Ascending aorta (tissue), 2 donors: ENCODE results near the gene AIF1L. TPM values are rescaled to one million over a fixed set of nuclear protein-coding genes. Genes with fewer than 3 reads are reported as not detected.
A peak's percentile ranks its signal among the peaks of the same experiment; 100 is the strongest.

Experiments used
- DNase-seq, 2 donors: peaks; one replicate each; pipeline ENCODE4 v3.0.0-alpha.2; 2019; ENCODE audit warnings: low spot score in 2 of 2
- H3K27ac ChIP-seq, 2 donors: fragments of 200-600 bp; sonication (generic); one replicate each; pipeline ENCODE4 v1.5.1; 2016 to 2017; ENCODE audit warnings: mild to moderate bottlenecking in 1 of 2
- H3K27me3 ChIP-seq: fragments of 200-600 bp; sonication (generic); one replicate; pipeline ENCODE4 v1.5.1; 2017
- H3K36me3 ChIP-seq, 2 donors: fragments of 200-600 bp; sonication (generic); one replicate each; pipeline ENCODE4 v1.5.1; 2016
- H3K4me1 ChIP-seq, 2 donors: fragments of 200-600 bp; sonication (generic); one replicate each; pipeline ENCODE4 v1.5.1; 2016 to 2017; ENCODE audit warnings: mild to moderate bottlenecking in 1 of 2
- H3K4me3 ChIP-seq, 2 donors: fragments of 200-600 bp; sonication (generic); one replicate each; pipeline ENCODE4 v1.5.1; 2016 to 2017; ENCODE audit warnings: mild to moderate bottlenecking in 1 of 2
- H3K9me3 ChIP-seq, 2 donors: fragments of 200-600 bp; sonication (generic); one replicate each; pipeline ENCODE4 v1.5.1; 2016
- intact Hi-C: fragments of 100-400 bp; cut with DNase I; formaldehyde crosslinking; loops from one replicate; pipeline ENCODE4 v1.15.1; 2023
- total RNA-seq: library from RNA; depleted of rRNA; stranded (reverse); fragments of >200 nt; gene quantifications from one replicate; pipeline ENCODE4 v1.1.0, GENCODE V29; 2016
- TF ChIP-seq, protein P1 (sequence below), 3 experiments: fragments of 200-600 bp in 2 of 3; fragments of 450-650 bp in 1 of 3; sonication (generic) in 2 of 3; IDR thresholded peaks; one replicate each; pipeline ENCODE4 v1.5.1; 2016 to 2019; ENCODE audit warnings: antibody characterized with exemption in 3 of 3, mild to moderate bottlenecking in 1 of 3, moderate library complexity in 1 of 3

Gene AIF1L
- total RNA-seq, 1 donor from 2014 or later, result 30.5 TPM

DNA sequence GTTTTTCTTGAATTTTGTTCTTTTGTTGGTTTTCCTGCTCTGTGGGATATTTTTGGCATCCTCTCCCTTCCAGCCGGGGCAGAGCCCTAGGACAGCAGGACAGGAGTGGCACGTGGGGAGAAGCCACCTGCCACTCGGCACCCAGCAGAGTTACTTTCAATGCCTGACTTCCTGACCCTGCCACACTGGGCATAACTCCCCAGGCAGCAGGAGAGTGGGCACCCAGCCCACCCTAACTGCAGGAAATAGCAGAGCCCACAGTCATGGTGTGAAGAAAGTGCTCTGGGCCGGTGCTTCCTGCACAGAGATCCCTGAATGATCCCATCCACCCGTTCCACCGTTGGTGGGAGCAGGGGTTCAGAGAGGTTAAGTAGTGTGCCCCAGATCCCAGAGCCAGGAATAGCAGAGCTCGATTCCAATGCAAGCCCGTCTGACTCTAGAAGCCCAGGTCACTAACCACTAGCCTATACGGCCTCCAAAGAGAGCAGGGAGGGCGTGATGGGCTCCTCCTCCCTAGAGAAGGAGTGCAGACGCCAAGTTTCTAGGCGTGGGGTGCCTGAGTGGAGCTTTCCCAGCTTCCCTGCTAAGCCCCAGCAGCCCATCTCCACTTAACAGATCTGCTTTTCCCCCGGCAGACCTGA, 20.9 kb downstream of the AIF1L start:
- Histone ChIP-seq H3K27me3 (no peaks in the 10 kb centered on the region), H3K36me3 (no peaks in the 10 kb centered on the region), H3K4me1 (peaks cover 0 to 10% of the 10 kb centered on the region in 2 donors), H3K4me3 (peak overlapping the region in 1 of 2 donors; percentile 16), H3K27ac (peak overlapping the region; percentile 77 to 84), H3K9me3 (no peaks in the 10 kb centered on the region)
- intact Hi-C loops, result no loop called here
- DNase-seq, result peak in 1 of 2 donors; percentile 72
- TF ChIP-seq, protein P1, sequence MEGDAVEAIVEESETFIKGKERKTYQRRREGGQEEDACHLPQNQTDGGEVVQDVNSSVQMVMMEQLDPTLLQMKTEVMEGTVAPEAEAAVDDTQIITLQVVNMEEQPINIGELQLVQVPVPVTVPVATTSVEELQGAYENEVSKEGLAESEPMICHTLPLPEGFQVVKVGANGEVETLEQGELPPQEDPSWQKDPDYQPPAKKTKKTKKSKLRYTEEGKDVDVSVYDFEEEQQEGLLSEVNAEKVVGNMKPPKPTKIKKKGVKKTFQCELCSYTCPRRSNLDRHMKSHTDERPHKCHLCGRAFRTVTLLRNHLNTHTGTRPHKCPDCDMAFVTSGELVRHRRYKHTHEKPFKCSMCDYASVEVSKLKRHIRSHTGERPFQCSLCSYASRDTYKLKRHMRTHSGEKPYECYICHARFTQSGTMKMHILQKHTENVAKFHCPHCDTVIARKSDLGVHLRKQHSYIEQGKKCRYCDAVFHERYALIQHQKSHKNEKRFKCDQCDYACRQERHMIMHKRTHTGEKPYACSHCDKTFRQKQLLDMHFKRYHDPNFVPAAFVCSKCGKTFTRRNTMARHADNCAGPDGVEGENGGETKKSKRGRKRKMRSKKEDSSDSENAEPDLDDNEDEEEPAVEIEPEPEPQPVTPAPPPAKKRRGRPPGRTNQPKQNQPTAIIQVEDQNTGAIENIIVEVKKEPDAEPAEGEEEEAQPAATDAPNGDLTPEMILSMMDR (IDR thresholded peaks at IDR 0.05), result no peak

DNA sequence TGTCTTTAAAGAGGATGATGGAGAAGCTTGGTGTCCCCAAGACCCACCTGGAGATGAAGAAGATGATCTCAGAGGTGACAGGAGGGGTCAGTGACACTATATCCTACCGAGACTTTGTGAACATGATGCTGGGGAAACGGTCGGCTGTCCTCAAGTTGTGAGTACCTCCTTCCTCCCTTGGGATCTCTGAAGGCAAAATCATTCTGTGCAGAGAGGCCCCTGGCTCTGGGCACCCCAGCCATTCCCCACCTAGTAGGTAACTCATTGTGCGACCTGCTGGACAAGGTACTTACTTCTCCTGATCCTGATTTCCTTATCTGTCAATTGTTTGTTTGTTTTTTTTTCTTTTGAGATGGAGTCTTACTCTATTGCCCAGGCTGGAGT, 21.4 kb downstream of the AIF1L start:
- H3K4me1 ChIP-seq, result peaks cover 0 to 10% of the 10 kb centered on the region in 2 donors
- H3K27ac ChIP-seq, result peak overlapping the region; percentile 77 to 84
- no peaks in the 10 kb centered on the region for H3K36me3 ChIP-seq
- TF ChIP-seq, protein P1 (IDR thresholded peaks at IDR 0.05), result no peak
- H3K4me3 ChIP-seq, result no peak overlapping the region
- DNase-seq, result no peak
- H3K9me3 ChIP-seq, result no peaks in the 10 kb centered on the region
- intact Hi-C loops, result no loop called here
- no peaks in the 10 kb centered on the region for H3K27me3 ChIP-seq

DNA sequence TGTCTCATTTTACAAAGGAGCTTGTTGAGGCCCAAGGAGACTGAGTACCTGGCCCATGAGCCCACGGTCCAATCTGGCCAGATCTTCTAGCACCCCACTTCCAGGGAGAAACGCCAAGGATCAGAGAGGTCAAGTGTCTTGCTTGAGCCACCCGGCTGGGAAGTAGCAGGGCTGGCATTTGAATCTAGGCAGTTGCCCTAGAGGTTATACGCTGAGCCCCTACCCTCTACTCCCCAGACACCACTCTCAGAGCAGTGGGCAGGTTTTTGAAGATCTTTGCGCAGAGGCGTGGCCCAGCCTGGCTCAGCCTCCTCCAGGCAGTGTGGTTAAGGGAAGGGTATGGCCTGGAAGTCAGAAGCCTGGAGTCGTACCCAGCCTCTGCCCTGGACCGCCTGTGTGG, 23.3 kb downstream of the AIF1L start:
- Histone ChIP-seq H3K9me3 (no peaks in the 10 kb centered on the region), H3K4me1 (peaks cover 0 to 11% of the 10 kb centered on the region in 2 donors), H3K27me3 (no peaks in the 10 kb centered on the region), H3K4me3 (no peak overlapping the region), H3K27ac (no peak overlapping the region), H3K36me3 (no peaks in the 10 kb centered on the region)
- peak in 1 of 2 donors; percentile 43 for DNase-seq
- TF ChIP-seq, protein P1 (IDR thresholded peaks at IDR 0.05), result no peak
- intact Hi-C loops, result no loop called here

DNA sequence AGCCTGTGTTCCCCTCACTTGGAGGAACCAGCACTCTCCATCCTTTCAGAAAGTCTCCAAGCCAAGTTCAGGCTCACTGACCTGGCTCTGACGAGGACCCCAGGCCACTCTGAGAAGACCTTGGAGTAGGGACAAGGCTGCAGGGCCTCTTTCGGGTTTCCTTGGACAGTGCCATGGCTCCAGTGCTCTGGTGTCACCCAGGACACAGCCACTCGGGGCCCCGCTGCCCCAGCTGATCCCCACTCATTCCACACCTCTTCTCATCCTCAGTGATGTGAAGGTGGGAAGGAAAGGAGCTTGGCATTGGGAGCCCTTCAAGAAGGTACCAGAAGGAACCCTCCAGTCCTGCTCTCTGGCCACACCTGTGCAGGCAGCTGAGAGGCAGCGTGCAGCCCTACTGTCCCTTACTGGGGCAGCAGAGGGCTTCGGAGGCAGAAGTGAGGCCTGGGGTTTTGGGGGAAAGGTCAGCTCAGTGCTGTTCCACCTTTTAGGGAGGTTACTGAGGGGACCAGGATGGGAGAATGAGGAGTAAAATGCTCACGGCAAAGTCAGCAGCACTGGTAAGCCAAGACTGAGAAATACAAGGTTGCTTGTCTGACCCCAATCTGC, 24.4 kb downstream of the AIF1L start:
- Histone ChIP-seq H3K4me3 (no peak overlapping the region), H3K4me1 (peaks cover 0 to 12% of the 10 kb centered on the region in 2 donors), H3K27ac (no peak overlapping the region), H3K27me3 (no peaks in the 10 kb centered on the region), H3K36me3 (no peaks in the 10 kb centered on the region), H3K9me3 (no peaks in the 10 kb centered on the region)
- intact Hi-C loops, result loop anchor here (10.0 kb wide), 2 partner anchors 426 to 1234 kb away; partner anchors contain the start of genes EXOSC2 and SETX
- TF ChIP-seq, protein P1 (IDR thresholded peaks at IDR 0.05), result no peak
- no peak for DNase-seq

DNA sequence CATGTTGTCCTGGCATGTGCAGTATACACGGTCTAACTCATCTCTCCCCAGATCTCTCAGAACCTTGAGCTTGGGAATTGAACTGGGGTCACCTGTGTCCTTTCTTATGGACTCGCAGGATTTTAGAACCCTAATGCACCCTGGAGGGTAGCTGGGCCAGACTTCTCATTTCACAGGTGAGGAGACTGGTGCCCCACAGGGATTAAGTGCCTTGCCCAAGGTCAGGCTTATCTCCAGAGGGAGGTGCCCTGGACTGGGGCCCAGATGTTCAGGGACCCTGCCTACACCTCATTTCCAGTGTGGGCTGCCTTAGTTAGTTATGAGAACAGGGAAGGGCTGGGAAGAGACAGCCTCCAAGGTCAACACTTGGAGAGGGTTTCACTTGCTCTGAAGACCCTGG, 25.0 kb downstream of the AIF1L start:
- no peak overlapping the region for H3K27ac ChIP-seq
- intact Hi-C loops, result loop anchor here (10.0 kb wide), 2 partner anchors 427 to 1233 kb away; partner anchors contain the start of genes EXOSC2 and SETX
- no peaks in the 10 kb centered on the region for H3K9me3 ChIP-seq
- H3K4me3 ChIP-seq, result no peak overlapping the region
- TF ChIP-seq, protein P1 (IDR thresholded peaks at IDR 0.05), result no peak
- H3K27me3 ChIP-seq, result no peaks in the 10 kb centered on the region
- DNase-seq, result peak in 1 of 2 donors; percentile 40
- peaks cover 4 to 15% of the 10 kb centered on the region in 2 donors for H3K4me1 ChIP-seq
- H3K36me3 ChIP-seq, result no peaks in the 10 kb centered on the region
